K562 (cell line): ENCODE results near the gene SLC5A10. TPM values are rescaled to one million over a fixed set of nuclear protein-coding genes. Genes with fewer than 3 reads are reported as not detected.

Experiments used
- CXXC5 ChIP-seq: fragments of 250-450 bp; sonication (Bioruptor Pico); IDR thresholded peaks from 2 replicates; pipeline ENCODE4 v1.8.0; 2022; ENCODE audit warnings: inconsistent platforms, mild to moderate bottlenecking, moderate library complexity
- ESRRB ChIP-seq: fragments of 250-450 bp; sonication (Bioruptor Pico); IDR thresholded peaks from 2 replicates; pipeline ENCODE4 v1.5.0; 2020; ENCODE audit warnings: mild to moderate bottlenecking, moderate library complexity, borderline replicate concordance
- HMGN3 ChIP-seq: IDR thresholded peaks from 2 replicates; pipeline ENCODE4 v1.6.1; 2011; ENCODE audit warnings: borderline replicate concordance, low read depth, mild to moderate bottlenecking, mixed read lengths, low read length; ENCODE audit not compliant: insufficient read length; ENCODE audit errors: extremely low read depth
- XRCC4 ChIP-seq: IDR thresholded peaks from one replicate; pipeline ENCODE4 v1.6.1; 2011; ENCODE audit not compliant: insufficient read depth, insufficient read length; ENCODE audit errors: extremely low read depth
- ZNF140 ChIP-seq: fragments of 250-450 bp; sonication (Bioruptor Pico); IDR thresholded peaks from 2 replicates; pipeline ENCODE4 v1.8.0; 2021; ENCODE audit warnings: moderate library complexity, mild to moderate bottlenecking, inconsistent platforms
- ZNF696 ChIP-seq: fragments of 250-450 bp; sonication (Bioruptor Pico); conservative IDR thresholded peaks from 2 replicates; pipeline ENCODE4 v1.4.0; 2020; ENCODE audit warnings: mild to moderate bottlenecking, moderate library complexity
- polyA plus RNA-seq, 8 experiments: library from polyadenylated mRNA; depleted of rRNA in 4 of 8; stranded (reverse) in 5 of 8; unstranded in 3 of 8; fragments of >200 nt; fragmentation: Nextera tagmentation in 2 of 8; fragmentation: Illumina TruSeq in 1 of 8; extraction: Ambion mirVana in 2 of 8; extraction: Trizol in 1 of 8; gene quantifications; 2 replicates each; pipeline versions ENCODE4 v1.2.1 to v1.2.3, GENCODE V29; 2011 to 2014; ENCODE audit warnings: inconsistent platforms in 1 of 8, missing spikeins in 1 of 8
- total RNA-seq, 7 experiments: library from RNA; depleted of rRNA in 6 of 7; stranded (reverse); fragments of >200 nt in 6 of 7; fragmentation: Illumina TruSeq in 2 of 7; extraction: Trizol in 2 of 7; gene quantifications; 2 replicates each; pipeline versions ENCODE4 v1.2.1 to v1.2.3, GENCODE V29; 2011 to 2021; ENCODE audit warnings: low replicate concordance in 1 of 7
- TF ChIP-seq, protein P1 (sequence below): sonication (generic); formaldehyde crosslinking; IDR thresholded peaks from 2 replicates; pipeline ENCODE4 v1.8.0; 2022; ENCODE audit warnings: mild to moderate bottlenecking, missing genetic modification reagents
- TF ChIP-seq, protein P2 (sequence below): sonication (generic); formaldehyde crosslinking; IDR thresholded peaks from 2 replicates; pipeline ENCODE4 v1.8.0; 2022; ENCODE audit warnings: mild to moderate bottlenecking, missing genetic modification reagents, borderline replicate concordance
- TF ChIP-seq, protein P3 (sequence below): sonication (generic); formaldehyde crosslinking; IDR thresholded peaks from 2 replicates; pipeline ENCODE4 v1.8.0; 2022; ENCODE audit warnings: mild to moderate bottlenecking, missing genetic modification reagents

The SLC5A10 gene
- total and polyA plus RNA-seq, 9 of the 15 experiments (the other 6 are each of a cell fraction or from before 2014, with no cell fraction given) = 0.03 to 0.09 (median 0.03) TPM; not detected in 5

- TF ChIP-seq, protein P1, sequence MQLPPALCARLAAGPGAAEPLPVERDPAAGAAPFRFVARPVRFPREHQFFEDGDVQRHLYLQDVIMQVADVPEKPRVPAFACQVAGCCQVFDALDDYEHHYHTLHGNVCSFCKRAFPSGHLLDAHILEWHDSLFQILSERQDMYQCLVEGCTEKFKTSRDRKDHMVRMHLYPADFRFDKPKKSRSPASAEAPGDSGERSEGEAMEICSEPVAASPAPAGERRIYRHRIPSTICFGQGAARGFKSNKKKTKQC (CRISPR knock-in tag) = no peak
- TF ChIP-seq ZNF696 (CRISPR knock-in tag) (no peak), XRCC4 (no peak), ESRRB (CRISPR knock-in tag) (no peak), HMGN3 (no peak), ZNF140 (CRISPR knock-in tag) (no peak), CXXC5 (CRISPR knock-in tag) (no peak)
- TF ChIP-seq, protein P2, sequence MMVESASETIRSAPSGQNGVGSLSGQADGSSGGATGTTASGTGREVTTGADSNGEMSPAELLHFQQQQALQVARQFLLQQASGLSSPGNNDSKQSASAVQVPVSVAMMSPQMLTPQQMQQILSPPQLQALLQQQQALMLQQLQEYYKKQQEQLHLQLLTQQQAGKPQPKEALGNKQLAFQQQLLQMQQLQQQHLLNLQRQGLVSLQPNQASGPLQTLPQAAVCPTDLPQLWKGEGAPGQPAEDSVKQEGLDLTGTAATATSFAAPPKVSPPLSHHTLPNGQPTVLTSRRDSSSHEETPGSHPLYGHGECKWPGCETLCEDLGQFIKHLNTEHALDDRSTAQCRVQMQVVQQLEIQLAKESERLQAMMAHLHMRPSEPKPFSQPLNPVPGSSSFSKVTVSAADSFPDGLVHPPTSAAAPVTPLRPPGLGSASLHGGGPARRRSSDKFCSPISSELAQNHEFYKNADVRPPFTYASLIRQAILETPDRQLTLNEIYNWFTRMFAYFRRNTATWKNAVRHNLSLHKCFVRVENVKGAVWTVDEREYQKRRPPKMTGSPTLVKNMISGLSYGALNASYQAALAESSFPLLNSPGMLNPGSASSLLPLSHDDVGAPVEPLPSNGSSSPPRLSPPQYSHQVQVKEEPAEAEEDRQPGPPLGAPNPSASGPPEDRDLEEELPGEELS (CRISPR knock-in tag) = no peak
- TF ChIP-seq, protein P3, sequence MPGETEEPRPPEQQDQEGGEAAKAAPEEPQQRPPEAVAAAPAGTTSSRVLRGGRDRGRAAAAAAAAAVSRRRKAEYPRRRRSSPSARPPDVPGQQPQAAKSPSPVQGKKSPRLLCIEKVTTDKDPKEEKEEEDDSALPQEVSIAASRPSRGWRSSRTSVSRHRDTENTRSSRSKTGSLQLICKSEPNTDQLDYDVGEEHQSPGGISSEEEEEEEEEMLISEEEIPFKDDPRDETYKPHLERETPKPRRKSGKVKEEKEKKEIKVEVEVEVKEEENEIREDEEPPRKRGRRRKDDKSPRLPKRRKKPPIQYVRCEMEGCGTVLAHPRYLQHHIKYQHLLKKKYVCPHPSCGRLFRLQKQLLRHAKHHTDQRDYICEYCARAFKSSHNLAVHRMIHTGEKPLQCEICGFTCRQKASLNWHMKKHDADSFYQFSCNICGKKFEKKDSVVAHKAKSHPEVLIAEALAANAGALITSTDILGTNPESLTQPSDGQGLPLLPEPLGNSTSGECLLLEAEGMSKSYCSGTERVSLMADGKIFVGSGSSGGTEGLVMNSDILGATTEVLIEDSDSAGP = no peak
These were observed 12.0 kb downstream of the SLC5A10 start (continued) for GRCh38 chr17:18964018-18964351.
